GM21529 (cell line): Measurements from ENCODE around the gene ODF2.
A peak's percentile ranks its signal among the peaks of the same experiment; 100 is the strongest.
"Not testable (repeated sequence)": the region's sequence is repeated elsewhere in the genome, so short reads cannot be mapped to it uniquely, and the experiment has no call there.

Experiments used
- ATAC-seq: cut with Tn5 transposase; IDR thresholded peaks from one replicate; pipeline ENCODE4 v1.9.1; 2021; ENCODE audit not compliant: unreplicated experiment

ODF2 gene

GRCh38 chr9:128455849-128456612 is at the start of gene ODF2:
Gene ODF2 (plus strand): TSS chr9:128456006. CDS start chr9:128456092, 86 bp downstream.
- ATAC-seq, result peak; percentile 84

- no peak for ATAC-seq
These were observed 48.9 kb upstream of the ODF2 start for GRCh38 chr9:128406848-128407391.

- no peak for ATAC-seq
These were observed 46.8 kb upstream of the ODF2 start for GRCh38 chr9:128408963-128409431.

- no peak for ATAC-seq
These were observed 46.4 kb upstream of the ODF2 start for GRCh38 chr9:128409450-128409849.

- no peak for ATAC-seq
These were observed 45.8 kb upstream of the ODF2 start for GRCh38 chr9:128409978-128410377.

GRCh38 chr9:128411364-128412119 is 44.3 kb upstream of the ODF2 start:
- ATAC-seq, result no peak

- no peak for ATAC-seq
These were observed 43.6 kb upstream of the ODF2 start for GRCh38 chr9:128412120-128412790.

- not testable (repeated sequence) for ATAC-seq
These were observed 42.1 kb upstream of the ODF2 start for GRCh38 chr9:128413728-128414127.

GRCh38 chr9:128414461-128414860 is 41.3 kb upstream of the ODF2 start:
- no peak for ATAC-seq

- ATAC-seq, result no peak
These were observed 40.5 kb upstream of the ODF2 start for GRCh38 chr9:128415281-128415680.

- no peak for ATAC-seq
These were observed 39.8 kb upstream of the ODF2 start for GRCh38 chr9:128416014-128416413.

- no peak for ATAC-seq
These were observed 39.3 kb upstream of the ODF2 start for GRCh38 chr9:128416432-128417019.

GRCh38 chr9:128419061-128419925 is 36.5 kb upstream of the ODF2 start:
- ATAC-seq, result no peak

GRCh38 chr9:128420060-128420650 is 35.7 kb upstream of the ODF2 start:
- peak; percentile 73 for ATAC-seq

GRCh38 chr9:128420651-128421481 is 34.9 kb upstream of the ODF2 start, which contains the start of gene CERCAM:
Gene CERCAM (plus strand): TSS chr9:128420857. CDS start chr9:128420878, 21 bp downstream.
- peak; percentile 73 for ATAC-seq

- no peak for ATAC-seq
These were observed 34.3 kb upstream of the ODF2 start for GRCh38 chr9:128421482-128421996.

- not testable (repeated sequence) for ATAC-seq
These were observed 33.6 kb upstream of the ODF2 start for GRCh38 chr9:128422022-128422782.

GRCh38 chr9:128422783-128423150 is 33.0 kb upstream of the ODF2 start:
- ATAC-seq, result no peak
